Pulmonary artery endothelial cell (primary cell): ENCODE data around the gene COL4A6. TPM values are rescaled to one million over a fixed set of nuclear protein-coding genes. Genes with fewer than 3 reads are reported as not detected.

ENCODE experiments used
- total RNA-seq: library from RNA; depleted of rRNA; stranded (reverse); fragments of >200 nt; gene quantifications from 2 replicates; pipeline ENCODE4 v1.2.3, GENCODE V29; 2014

The COL4A6 gene
- total RNA-seq, 1 donor from 2014 or later: 2.0 TPM

Other genes with a start within 250 kb of the COL4A6 start
- gene COL4A5, start 1.4 kb upstream of the COL4A6 start, total RNA-seq: 15.3 and 18.9 TPM in 2 replicates